ENCODE measurements around the gene AGTRAP.

AGTRAP gene

DNA sequence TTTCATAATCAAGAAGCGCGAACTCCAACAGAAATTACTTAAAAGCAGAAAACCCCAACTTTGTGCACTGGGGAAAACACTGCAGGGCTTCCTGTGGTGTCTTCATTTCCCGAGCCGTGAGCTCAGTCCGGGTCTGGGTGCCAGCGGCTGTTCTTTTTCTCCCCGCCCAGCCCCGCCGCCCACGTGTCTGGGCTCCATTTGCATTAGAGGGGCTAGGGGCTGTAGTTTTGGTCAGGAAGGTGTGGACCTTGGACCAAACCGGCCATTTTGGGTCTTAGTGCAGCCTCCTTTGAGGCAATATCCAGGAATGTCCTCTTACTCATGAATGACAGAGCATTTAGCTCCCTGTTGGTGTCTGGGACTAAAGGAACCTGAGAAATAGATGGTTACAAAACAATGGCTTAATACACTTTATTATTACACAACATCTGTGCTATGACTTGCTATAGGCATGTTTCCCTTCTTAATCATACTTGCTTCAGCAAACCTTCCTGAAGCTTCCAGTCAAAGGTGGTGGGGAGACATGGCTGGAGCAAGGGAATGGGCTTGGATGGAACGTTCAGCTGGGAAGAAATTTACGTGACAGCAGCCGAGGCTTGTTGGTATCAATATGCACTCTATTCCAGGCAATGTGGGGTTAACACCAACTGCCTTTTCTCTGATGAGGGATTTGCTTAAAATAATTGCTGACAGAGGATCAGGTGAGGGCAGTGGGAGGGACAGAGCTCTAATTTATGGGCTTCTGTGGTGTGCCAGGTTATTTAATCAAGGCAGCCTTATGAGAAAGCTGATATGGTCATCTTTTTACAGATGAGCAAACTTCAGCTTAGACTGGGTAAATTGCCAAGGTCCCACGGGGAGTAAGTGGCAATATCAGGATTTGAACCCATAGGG lies 1.1 kb downstream of the AGTRAP start:
- peak; percentile 44 for DNase-seq

GRCh38 chr1:11738096-11738495 lies 2.2 kb downstream of the AGTRAP start:
- DNase-seq = no peak

DNA sequence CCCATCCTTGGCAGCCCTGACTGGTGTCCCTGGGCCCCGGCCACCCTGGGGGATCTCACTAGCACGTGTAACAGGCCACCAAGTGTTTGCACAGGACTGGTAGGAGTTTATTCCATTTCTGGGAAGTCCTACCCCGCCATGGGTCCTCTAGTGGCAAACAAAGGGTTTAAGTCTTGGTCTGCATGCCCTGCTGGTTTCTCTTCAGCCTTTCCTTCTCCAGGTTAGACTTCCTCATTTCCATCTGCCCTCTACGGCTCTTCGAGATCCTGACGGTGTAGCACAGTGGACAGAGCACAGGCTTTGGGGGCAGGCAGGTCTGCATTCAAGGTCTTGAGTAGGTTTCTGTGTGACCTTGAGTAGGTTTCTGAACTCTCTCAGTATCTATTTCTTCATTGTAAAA lies 2.8 kb downstream of the AGTRAP start:
- DNase-seq = no peak

DNA sequence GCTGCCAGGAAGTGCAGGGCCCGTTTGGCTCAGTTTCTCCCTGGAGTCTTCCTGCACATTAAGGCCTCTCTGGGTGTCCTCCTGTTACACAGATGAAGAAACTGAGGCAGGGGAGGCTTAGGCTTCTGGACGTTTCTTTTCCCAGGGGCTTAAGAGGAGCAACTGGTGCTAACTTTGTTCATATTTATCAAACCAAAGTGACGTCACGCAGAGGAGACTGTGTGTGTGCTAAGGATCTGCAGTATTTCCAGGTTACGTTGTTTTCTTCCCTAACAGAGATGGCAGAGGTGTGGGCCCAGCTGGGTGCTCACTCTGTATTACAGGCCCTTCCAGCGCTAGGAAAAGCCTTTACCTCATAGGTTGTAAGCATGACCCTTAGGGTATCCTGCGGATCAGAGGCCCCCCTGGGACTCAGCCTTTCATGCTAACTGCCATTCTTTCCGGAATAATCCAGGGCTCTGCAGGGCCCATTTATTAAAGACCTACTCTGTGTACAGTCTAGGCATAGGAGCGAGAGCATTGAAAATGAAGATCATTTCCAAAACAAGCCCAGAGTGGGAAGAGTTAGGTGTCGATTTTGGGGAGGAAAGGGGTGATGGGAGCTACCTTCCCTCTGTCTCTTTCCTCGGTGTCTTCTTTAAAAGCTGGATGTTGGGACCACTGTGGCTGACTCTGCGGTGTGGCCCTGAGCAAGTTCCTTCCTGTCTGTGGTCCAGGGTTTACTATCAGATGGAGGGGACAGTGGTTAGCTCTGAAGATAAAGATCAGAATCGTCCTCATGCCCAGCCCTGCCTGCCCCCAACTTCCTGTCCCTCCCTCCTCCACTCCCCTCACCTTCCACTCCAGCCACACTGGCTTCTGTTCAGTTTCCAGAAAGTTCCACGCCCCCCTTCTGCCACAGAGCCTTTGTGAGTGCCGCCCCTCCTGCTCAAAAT lies 4.6 kb downstream of the AGTRAP start:
- no peak for DNase-seq

DNA sequence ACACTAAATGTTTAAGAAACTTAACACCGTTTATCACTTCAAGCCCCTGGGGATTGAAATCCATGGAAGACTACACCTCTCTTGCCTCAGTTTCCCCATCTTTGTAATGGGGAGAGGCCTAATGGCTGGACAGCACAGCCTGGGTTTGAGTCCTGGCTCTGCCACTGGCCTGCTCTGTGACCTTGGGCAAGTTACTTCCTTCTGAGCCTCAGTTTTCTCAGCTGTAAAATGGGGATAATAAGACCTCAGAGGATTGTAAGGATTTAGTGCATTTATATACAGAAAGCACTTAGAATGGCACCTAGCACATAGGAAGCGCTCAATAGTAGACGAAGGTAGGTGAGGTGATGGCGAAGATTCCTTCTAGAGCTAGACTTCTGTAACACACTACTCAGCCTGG lies 5.5 kb downstream of the AGTRAP start:
- no peak for DNase-seq

- DNase-seq = no peak
Measured at GRCh38 chr1:11741919-11742558, 6.1 kb downstream of the AGTRAP start.

DNA sequence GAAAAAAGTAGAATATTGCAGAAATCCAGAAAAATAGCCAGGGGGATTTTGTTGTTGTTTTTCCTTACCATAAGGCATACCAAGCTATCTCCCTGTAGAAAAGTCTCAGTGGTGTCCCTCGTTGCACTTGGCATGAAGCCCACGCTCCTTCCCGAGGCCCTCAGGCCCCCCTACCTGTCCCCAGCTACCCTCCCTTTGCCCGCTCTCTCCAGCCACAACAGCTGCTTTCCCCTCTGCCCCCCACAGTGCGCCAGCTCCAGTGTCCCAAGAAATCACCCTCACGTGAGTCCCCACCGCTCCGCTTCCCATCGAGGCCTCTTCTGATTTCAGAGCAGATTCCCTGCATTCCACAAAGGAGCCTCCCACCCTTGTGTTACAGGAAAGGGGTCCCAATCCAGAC lies 8.4 kb downstream of the AGTRAP start:
- no peak for DNase-seq

GRCh38 chr1:11746092-11746491 lies 10.2 kb downstream of the AGTRAP start:
- DNase-seq = no peak

DNA sequence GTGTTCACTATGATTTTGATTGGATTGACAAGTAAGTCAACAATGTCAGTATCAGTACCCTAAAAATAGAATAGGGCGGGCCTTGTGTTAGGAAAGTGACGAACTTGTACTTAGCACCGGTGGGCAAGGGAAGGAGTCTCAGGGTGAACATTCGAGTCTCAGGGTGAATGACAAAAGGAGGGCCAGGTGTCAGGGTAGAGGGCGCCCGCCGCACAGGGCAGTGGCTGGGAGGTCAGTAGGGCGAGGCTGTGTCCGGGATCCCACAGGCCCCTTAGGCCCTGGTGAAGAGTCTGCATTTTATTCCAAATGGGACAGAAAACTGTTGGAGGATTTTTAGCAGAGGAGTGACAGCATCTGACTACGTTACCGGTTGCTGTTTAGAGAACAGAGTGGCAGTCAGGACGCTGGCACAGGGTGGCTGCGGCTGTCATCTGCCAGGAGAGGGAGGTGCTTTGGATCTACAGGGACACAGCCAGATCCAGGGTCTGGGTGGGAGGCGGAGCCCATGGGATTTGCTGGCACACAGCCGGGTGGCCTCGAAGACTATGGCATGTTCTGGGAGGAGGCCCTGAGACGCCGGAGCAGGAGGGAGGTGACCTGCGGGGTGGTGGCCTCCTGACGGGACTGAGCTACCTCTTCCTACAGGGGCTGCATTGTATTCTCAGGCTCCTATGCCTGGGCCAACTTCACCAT lies 11.0 kb downstream of the AGTRAP start:
- no peak for DNase-seq

DNA sequence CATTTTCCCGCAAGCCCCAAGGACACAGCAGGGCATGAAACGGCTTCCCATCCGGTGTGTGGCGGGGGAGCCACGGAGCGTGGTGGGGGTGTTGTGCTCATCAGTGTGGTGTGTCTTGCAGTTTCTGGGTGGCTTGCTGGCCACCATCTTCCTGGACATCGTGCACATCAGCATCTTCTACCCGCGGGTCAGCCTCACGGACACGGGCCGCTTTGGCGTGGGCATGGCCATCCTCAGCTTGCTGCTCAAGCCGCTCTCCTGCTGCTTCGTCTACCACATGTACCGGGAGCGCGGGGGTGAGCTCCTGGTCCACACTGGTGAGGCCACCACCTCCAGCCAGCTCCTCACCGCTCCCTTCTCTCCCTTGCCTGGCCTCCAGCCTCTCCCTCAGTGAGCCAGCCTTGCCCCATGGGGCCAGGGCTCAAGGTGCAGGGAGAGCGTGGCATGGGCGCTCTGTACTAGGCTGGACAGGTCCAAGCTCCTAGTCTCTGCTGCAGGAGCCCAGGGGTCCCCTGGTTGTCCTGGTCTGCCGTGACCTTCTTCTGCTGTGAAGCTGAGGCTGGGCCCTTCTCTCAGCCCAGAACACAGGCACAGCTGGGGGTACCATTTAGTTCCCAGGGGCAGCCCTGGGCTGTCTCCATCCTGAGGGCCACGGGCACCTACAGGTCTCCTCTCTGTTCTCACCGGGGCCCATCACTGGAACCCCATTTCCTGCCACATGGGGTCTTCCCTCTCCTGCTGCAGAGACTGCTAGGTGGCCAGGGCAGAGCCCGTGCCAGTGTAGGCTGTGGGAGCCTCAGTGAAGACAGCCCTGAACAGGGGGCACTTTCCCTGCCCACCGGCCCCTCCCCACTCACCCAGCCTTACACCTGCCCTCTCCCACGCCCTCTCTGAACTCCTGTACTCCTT lies 12.6 kb downstream of the AGTRAP start:
- no peak for DNase-seq

DNA sequence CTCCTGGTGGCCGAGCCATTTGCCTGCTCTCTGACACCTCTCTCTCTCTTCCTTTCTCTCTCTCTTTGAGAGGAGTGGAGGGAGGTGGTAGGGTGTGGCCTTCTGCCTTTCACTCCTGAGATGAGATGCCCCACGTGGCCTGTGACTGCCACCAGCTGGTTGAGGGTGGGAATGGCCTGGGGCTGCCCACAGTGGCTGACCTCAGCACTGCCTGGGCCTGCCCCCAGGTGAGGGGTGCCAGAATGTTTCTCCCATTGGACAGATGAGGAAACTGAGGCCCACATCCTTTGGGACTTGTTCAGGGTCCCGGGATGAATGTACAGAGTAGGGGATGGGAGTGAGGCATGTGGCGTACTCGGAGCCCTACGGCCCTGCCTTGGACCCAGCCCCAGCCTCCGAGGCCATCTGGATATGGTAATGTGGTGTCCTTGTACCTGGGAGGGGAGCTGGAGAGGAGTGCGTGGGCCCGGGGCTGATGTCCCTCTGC lies 13.3 kb downstream of the AGTRAP start:
- DNase-seq = no peak

GRCh38 chr1:11749996-11750395 lies 14.1 kb downstream of the AGTRAP start:
- DNase-seq = no peak

DNA sequence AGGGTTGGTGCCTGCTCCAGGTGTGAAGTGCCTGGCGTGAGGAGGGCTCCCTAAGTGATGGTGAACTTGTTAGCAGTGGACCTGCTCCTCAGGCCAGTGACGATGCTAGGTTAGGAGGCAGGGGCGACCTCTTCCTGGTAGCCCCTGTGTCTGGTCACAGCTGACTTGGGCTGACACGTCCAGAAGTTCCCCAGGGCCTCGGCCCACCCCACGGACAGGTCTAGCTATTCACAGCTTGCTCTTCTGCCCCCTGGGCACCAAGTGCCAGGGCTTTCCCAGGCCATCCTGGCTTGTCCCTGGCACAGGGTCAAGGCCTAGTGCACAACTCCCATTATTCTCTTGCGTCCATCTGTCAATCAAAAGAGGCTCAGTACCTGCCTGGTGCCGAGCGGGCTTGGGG lies 15.2 kb downstream of the AGTRAP start:
- no peak for DNase-seq

- DNase-seq = peak; percentile 44
Measured at GRCh38 chr1:11752359-11753088, 16.6 kb downstream of the AGTRAP start.

DNA sequence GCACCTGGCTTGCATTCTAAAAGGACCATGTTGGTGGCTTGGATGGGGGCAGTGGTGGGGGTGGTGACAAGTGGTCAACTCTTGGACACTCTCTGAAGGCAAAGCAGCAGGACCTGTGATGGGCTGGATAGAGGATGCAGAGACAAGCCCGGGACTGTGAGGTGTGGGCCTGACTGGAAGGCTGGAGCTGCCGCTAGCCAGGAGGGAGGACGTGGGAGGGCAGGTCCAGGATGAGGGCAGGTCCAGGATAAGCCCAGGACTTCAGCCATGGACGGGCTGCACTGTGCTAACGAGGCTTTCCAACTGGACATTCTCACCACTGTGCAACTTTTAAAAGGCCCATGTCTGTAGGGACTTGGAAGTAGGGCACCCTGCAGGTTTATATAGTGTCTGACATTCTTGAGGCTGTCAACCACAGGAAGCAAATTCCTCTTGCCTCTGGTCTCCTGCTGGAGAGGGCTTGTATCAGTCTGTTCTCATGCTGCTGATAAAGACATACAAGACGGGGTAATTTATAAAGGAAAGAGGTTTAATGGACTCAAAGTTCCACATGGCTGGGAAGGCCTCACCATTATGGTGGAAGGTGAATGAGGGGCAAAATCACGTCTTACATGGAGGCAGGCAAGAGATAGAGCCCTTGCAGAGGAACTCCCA lies 17.7 kb downstream of the AGTRAP start:
- no peak for DNase-seq

DNA sequence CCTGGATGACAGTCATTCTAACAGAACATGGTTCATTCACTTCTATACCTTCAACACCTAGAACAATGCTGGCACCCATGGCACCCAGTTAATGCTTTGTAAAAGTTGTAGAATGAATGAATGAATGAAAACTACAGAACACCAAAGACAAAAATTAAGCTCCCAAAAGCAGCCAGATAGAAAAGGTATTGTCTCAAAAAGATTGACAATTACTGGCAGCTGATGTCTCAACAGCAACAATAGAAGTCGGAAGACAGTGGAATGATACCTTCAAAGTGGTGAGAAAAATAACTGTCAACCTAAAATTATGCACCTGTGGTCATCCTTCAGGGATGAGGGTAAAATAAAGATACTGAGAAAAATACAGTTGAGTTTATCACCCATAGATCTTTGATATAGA lies 21.1 kb downstream of the AGTRAP start:
- DNase-seq = no peak

DNA sequence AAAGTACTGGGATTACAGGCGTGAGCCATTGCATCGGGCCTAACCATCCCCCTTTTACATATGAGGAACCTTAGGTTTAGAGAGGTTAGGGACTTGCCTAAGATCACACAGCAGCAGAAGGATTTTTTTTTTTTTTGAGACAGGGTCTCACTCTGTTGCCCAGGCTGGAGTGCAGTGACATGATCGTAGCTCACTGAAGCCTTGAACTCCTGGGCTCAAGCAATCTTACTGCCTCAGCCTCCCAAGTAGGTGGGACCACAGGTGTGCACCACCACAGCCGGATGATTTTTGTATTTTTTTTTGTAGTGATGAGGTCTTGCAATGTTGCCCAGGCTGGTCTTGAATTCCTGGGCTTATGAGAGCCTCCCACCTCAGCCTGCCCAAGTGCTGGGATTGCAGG lies 23.9 kb downstream of the AGTRAP start:
- no peak for DNase-seq

GRCh38 chr1:11761285-11761684 lies 25.3 kb downstream of the AGTRAP start:
- no peak for DNase-seq

- no peak for DNase-seq
Measured at GRCh38 chr1:11761988-11762406, 26.1 kb downstream of the AGTRAP start, which contains the start of gene C1orf167. Gene C1orf167, plus strand, starts transcription at chr1:11762193. Its CDS starts 2,208 bp downstream, at chr1:11764401.

DNA sequence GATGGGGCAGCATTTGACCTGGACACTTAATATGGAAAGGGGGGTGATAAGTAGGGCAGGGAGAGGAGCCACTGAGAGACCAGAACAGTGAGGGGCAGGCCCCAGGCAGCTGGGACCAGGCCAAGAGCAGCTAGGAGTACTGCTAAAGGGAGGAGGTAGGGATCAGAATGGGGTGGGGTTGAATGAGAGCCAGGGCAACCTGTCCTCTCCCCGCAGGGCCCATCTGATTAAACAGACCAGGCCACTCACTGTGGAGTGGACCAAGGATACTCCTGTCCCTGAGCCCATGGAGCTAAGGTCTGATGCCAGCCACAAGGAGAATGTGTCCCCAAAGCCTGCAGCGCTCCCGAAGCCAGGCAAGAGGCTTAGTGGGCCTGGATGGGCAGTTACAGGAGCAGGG lies 28.2 kb downstream of the AGTRAP start:
- DNase-seq = no peak
